ENCODE data around the gene TBX6. TPM values are rescaled to one million over a fixed set of nuclear protein-coding genes. Genes with fewer than 3 reads are reported as not detected.

TBX6 gene
- total RNA-seq, 2 experiments from 2014 or later, result 1.5 to 1.7 TPM

- ChIA-PET POLR2A (no interaction called here), CTCF (interaction anchor here (1.4 to 2.4 kb wide), 2 partner anchors 25 to 27 kb away, joined by 5 to 6 read pairs; partner anchors contain the start of gene TBX6)
Measured at GRCh38 chr16:30116291-30117207, 24.8 kb upstream of the TBX6 start.

GRCh38 chr16:30115238-30115637 is 23.5 kb upstream of the TBX6 start:
- ChIA-PET POLR2A (interaction anchor here (0.7 kb wide), 1 partner anchor 68 kb away, joined by 3 read pairs; the partner anchor contains the start of gene CORO1A), CTCF (interaction anchor here (0.7 to 1.6 kb wide), 2 partner anchors 17 to 68 kb away, joined by 3 read pairs; partner anchors contain the start of gene CORO1A)

GRCh38 chr16:30114833-30115232 is 23.1 kb upstream of the TBX6 start:
- CTCF ChIA-PET, result interaction anchor here (0.7 to 1.6 kb wide), 2 partner anchors 18 to 69 kb away, joined by 3 read pairs; partner anchors contain the start of gene CORO1A
- POLR2A ChIA-PET, result interaction anchor here (0.7 kb wide), 1 partner anchor 69 kb away, joined by 3 read pairs; the partner anchor contains the start of gene CORO1A

- CTCF ChIA-PET, result interaction anchor here (1.6 kb wide), 1 partner anchor 69 kb away, joined by 3 read pairs; the partner anchor contains the start of gene CORO1A
- POLR2A ChIA-PET, result interaction anchor here (0.7 kb wide), 1 partner anchor 69 kb away, joined by 3 read pairs; the partner anchor contains the start of gene CORO1A
Measured at GRCh38 chr16:30114411-30114810, 22.7 kb upstream of the TBX6 start.

- ChIA-PET POLR2A (no interaction called here), CTCF (interaction anchor here (0.5 to 2.0 kb wide), 5 partner anchors 15 to 292 kb away, joined by 3 to 8 read pairs (median 3); partner anchors contain the start of gene TBX6)
Measured at GRCh38 chr16:30113711-30114333, 22.1 kb upstream of the TBX6 start.

- POLR2A ChIA-PET, result interaction anchor here (0.8 kb wide), 1 partner anchor 69 kb away, joined by 5 read pairs; no protein-coding TSS in a partner anchor
- CTCF ChIA-PET, result interaction anchor here (0.5 to 2.0 kb wide), 14 partner anchors 8 to 496 kb away, joined by 3 to 8 read pairs (median 4); partner anchors contain the start of gene TBX6
Measured at GRCh38 chr16:30113031-30113710, 21.4 kb upstream of the TBX6 start, which contains the start of gene GDPD3. Gene GDPD3, minus strand, starts transcription at chr16:30113537. Its CDS starts 59 bp downstream, at chr16:30113478.

GRCh38 chr16:30112197-30113030 is 20.7 kb upstream of the TBX6 start:
- POLR2A ChIA-PET, result interaction anchor here (0.8 kb wide), 1 partner anchor 70 kb away, joined by 5 read pairs; no protein-coding TSS in a partner anchor
- CTCF ChIA-PET, result interaction anchor here (0.6 to 2.0 kb wide), 16 partner anchors 8 to 496 kb away, joined by 3 to 8 read pairs (median 4); partner anchors contain the start of gene TBX6

- CTCF ChIA-PET, result interaction anchor here (1.1 to 1.6 kb wide), 2 partner anchors 19 to 299 kb away, joined by 4 to 5 read pairs; partner anchors contain the start of gene TBX6
- POLR2A ChIA-PET, result no interaction called here
Measured at GRCh38 chr16:30110661-30111060, 18.9 kb upstream of the TBX6 start.

- POLR2A ChIA-PET, result no interaction called here
- CTCF ChIA-PET, result no interaction called here
Measured at GRCh38 chr16:30108059-30108850, 16.5 kb upstream of the TBX6 start.

- ChIA-PET CTCF (interaction anchor here (1.2 to 1.4 kb wide), 2 partner anchors 13 to 35 kb away, joined by 3 read pairs; partner anchors contain the start of gene TBX6), POLR2A (no interaction called here)
Measured at GRCh38 chr16:30104492-30104891, 12.8 kb upstream of the TBX6 start.

GRCh38 chr16:30104090-30104489 is 12.4 kb upstream of the TBX6 start:
- ChIA-PET POLR2A (no interaction called here), CTCF (interaction anchor here (1.2 to 2.2 kb wide), 3 partner anchors 8 to 35 kb away, joined by 3 to 8 read pairs (median 3); partner anchors contain the start of gene TBX6)

GRCh38 chr16:30096862-30097563 is 5.3 kb upstream of the TBX6 start:
- POLR2A ChIA-PET, result interaction anchor here (1.3 kb wide), 1 partner anchor 86 kb away, joined by 5 read pairs; the partner anchor contains the start of gene CORO1A
- CTCF ChIA-PET, result interaction anchor here (0.8 kb wide), 1 partner anchor 274 kb away, joined by 3 read pairs; no protein-coding TSS in a partner anchor

GRCh38 chr16:30096105-30096861 is 4.6 kb upstream of the TBX6 start, which contains the start of gene YPEL3:
Gene YPEL3, minus strand, starts transcription at chr16:30096213. Its CDS starts 731 bp downstream, at chr16:30095482.
- CTCF ChIA-PET, result interaction anchor here (0.8 kb wide), 1 partner anchor 275 kb away, joined by 3 read pairs; no protein-coding TSS in a partner anchor
- POLR2A ChIA-PET, result interaction anchor here (0.6 to 1.3 kb wide), 2 partner anchors 87 to 345 kb away, joined by 3 to 5 read pairs; partner anchors contain the start of gene CORO1A

- POLR2A ChIA-PET, result interaction anchor here (0.6 kb wide), 2 partner anchors 328 to 344 kb away, joined by 3 to 5 read pairs; no protein-coding TSS in a partner anchor
- CTCF ChIA-PET, result no interaction called here
Measured at GRCh38 chr16:30095166-30096078, 3.7 kb upstream of the TBX6 start.

All from activated CD8-positive, alpha-beta memory T cell treated with anti-CD3 and anti-CD28 coated beads for 36 hours (primary cell).